GM12891 (cell line): ENCODE results near the gene SLC1A2.

Experiments used
- PAX5 ChIP-seq: IDR thresholded peaks from 2 replicates; pipeline ENCODE4 v1.6.1; 2011; ENCODE audit warnings: low read length, moderate library complexity, mild to moderate bottlenecking; ENCODE audit not compliant: insufficient read depth, severe bottlenecking
- POLR2A ChIP-seq: IDR thresholded peaks from 2 replicates; pipeline ENCODE4 v1.6.1; 2011; ENCODE audit warnings: low read depth, low read length, control low read depth
- POLR2AphosphoS5 ChIP-seq: IDR thresholded peaks from 2 replicates; pipeline ENCODE4 v1.6.1; 2011; ENCODE audit warnings: low read depth, low read length, control low read depth
- SPI1 ChIP-seq: IDR thresholded peaks from 2 replicates; pipeline ENCODE4 v1.6.1; 2011; ENCODE audit warnings: low read depth, low read length, control low read depth
- TAF1 ChIP-seq: IDR thresholded peaks from 2 replicates; pipeline ENCODE4 v1.6.1; 2011; ENCODE audit warnings: low read depth, low read length, control low read depth

GRCh38 chr11:35253237-35253636, 166.1 kb downstream of the SLC1A2 start:
- no peak for TF ChIP-seq POLR2AphosphoS5
- TF ChIP-seq POLR2A: no peak
- no peak for TF ChIP-seq SPI1
- TF ChIP-seq TAF1: no peak
- no peak for TF ChIP-seq PAX5
